Liver (tissue), 9 donors: ENCODE results near the gene SP140. TPM values are rescaled to one million over a fixed set of nuclear protein-coding genes. Genes with fewer than 3 reads are reported as not detected.

ENCODE experiments used
- DNase-seq: peaks from one replicate; pipeline ENCODE4 v3.0.0-alpha.2; 2017; ENCODE audit warnings: low spot score
- H3K27ac ChIP-seq, 2 donors: one replicate each; pipeline ENCODE4 v1.7.0; 2013; ENCODE audit warnings: inconsistent platforms in 2 of 2, low read length in 2 of 2, control low read depth in 1 of 2, low read depth in 1 of 2, mild to moderate bottlenecking in 1 of 2
- H3K27me3 ChIP-seq, 4 donors: one replicate each; pipeline versions ENCODE4 v1.6.1 to v1.7.0; 2013; ENCODE audit warnings: low read length in 3 of 4, inconsistent platforms in 1 of 4, mild to moderate bottlenecking in 1 of 4, moderate library complexity in 1 of 4; ENCODE audit not compliant: control insufficient read depth in 4 of 4, insufficient read depth in 4 of 4
- H3K36me3 ChIP-seq, 4 donors: one replicate each; pipeline versions ENCODE4 v1.6.1 to v1.7.0; 2013; ENCODE audit warnings: low read length in 3 of 4, mild to moderate bottlenecking in 3 of 4, low read depth in 1 of 4, moderate library complexity in 1 of 4; ENCODE audit not compliant: control insufficient read depth in 4 of 4, insufficient read depth in 3 of 4
- H3K4me1 ChIP-seq, 4 donors: one replicate each; pipeline versions ENCODE4 v1.6.1 to v1.7.0; 2013; ENCODE audit warnings: low read length in 3 of 4, mild to moderate bottlenecking in 3 of 4, moderate library complexity in 1 of 4; ENCODE audit not compliant: control insufficient read depth in 4 of 4, insufficient read depth in 4 of 4
- H3K4me3 ChIP-seq, 3 donors: one replicate each; pipeline versions ENCODE4 v1.6.1 to v1.7.0; 2013; ENCODE audit warnings: low read length in 3 of 3, control low read depth in 1 of 3, low read depth in 1 of 3, mild to moderate bottlenecking in 1 of 3
- H3K9ac ChIP-seq, 2 donors: one replicate each; pipeline ENCODE4 v1.7.0; 2013; ENCODE audit warnings: low read length in 2 of 2, mild to moderate bottlenecking in 2 of 2, moderate library complexity in 2 of 2, control low read depth in 1 of 2, low read depth in 1 of 2
- H3K9me3 ChIP-seq, 4 donors: one replicate each; pipeline versions ENCODE4 v1.6.1 to v1.7.0; 2013; ENCODE audit warnings: low read length in 3 of 4; ENCODE audit not compliant: control insufficient read depth in 4 of 4
- ATF3 ChIP-seq: IDR thresholded peaks from 2 replicates; pipeline ENCODE4 v1.6.1; 2016; ENCODE audit warnings: antibody characterized with exemption
- CTCF ChIP-seq: fragments of 150-350 bp; IDR thresholded peaks from 2 replicates; pipeline ENCODE4 v1.5.1; 2017; ENCODE audit warnings: improper control_type of control experiment, low read depth, low read length; ENCODE audit not compliant: missing input control
- EGR1 ChIP-seq, 2 donors: IDR thresholded peaks; 2 replicates each; pipeline ENCODE4 v1.6.1; 2016 to 2018; ENCODE audit warnings: antibody characterized with exemption in 2 of 2, low read depth in 2 of 2
- FOXA1 ChIP-seq: IDR thresholded peaks from 2 replicates; pipeline ENCODE4 v1.6.1; 2016; ENCODE audit warnings: antibody characterized with exemption
- FOXA2 ChIP-seq: IDR thresholded peaks from 2 replicates; pipeline ENCODE4 v1.6.1; 2016; ENCODE audit warnings: antibody characterized with exemption
- GABPA ChIP-seq, 2 donors: IDR thresholded peaks in 1 of 2; conservative IDR thresholded peaks in 1 of 2; 2 replicates each; pipeline ENCODE4 v1.6.1; 2016; ENCODE audit warnings: antibody characterized with exemption in 2 of 2, mild to moderate bottlenecking in 1 of 2, moderate library complexity in 1 of 2
- HNF4A ChIP-seq, 2 donors: conservative IDR thresholded peaks; 2 replicates each; pipeline ENCODE4 v1.6.1; 2016; ENCODE audit warnings: antibody characterized with exemption in 2 of 2, mild to moderate bottlenecking in 2 of 2
- HNF4G ChIP-seq: IDR thresholded peaks from 2 replicates; pipeline ENCODE4 v1.6.1; 2016; ENCODE audit warnings: antibody characterized with exemption
- JUND ChIP-seq, 2 donors: IDR thresholded peaks; 2 replicates each; pipeline ENCODE4 v1.6.1; 2016; ENCODE audit warnings: antibody characterized with exemption in 2 of 2
- MAX ChIP-seq: IDR thresholded peaks from 2 replicates; pipeline ENCODE4 v1.6.1; 2016; ENCODE audit warnings: antibody characterized with exemption
- NR2F2 ChIP-seq: IDR thresholded peaks from 2 replicates; pipeline ENCODE4 v1.6.1; 2016; ENCODE audit warnings: antibody characterized with exemption
- RAD21 ChIP-seq, 2 donors: IDR thresholded peaks; 2 replicates each; pipeline ENCODE4 v1.6.1; 2016; ENCODE audit warnings: antibody characterized with exemption in 2 of 2, mild to moderate bottlenecking in 2 of 2
- REST ChIP-seq: IDR thresholded peaks from 2 replicates; pipeline ENCODE4 v1.6.1; 2016; ENCODE audit warnings: antibody characterized with exemption, mild to moderate bottlenecking
- RXRA ChIP-seq, 2 donors: IDR thresholded peaks; 2 replicates each; pipeline ENCODE4 v1.6.1; 2017 to 2018; ENCODE audit warnings: antibody characterized with exemption in 2 of 2, mild to moderate bottlenecking in 1 of 2
- SP1 ChIP-seq: IDR thresholded peaks from 2 replicates; pipeline ENCODE4 v1.6.1; 2018; ENCODE audit warnings: antibody characterized with exemption, mild to moderate bottlenecking
- TAF1 ChIP-seq: conservative IDR thresholded peaks from 2 replicates; pipeline ENCODE4 v1.6.1; 2016; ENCODE audit warnings: antibody characterized with exemption, mild to moderate bottlenecking
- YY1 ChIP-seq: IDR thresholded peaks from 2 replicates; pipeline ENCODE4 v1.6.1; 2016; ENCODE audit warnings: antibody characterized with exemption, mild to moderate bottlenecking
- ZBTB33 ChIP-seq: IDR thresholded peaks from 2 replicates; pipeline ENCODE4 v1.6.1; 2016; ENCODE audit warnings: antibody characterized with exemption
- WGBS: extraction: QIAGEN DNeasy Blood & Tissue Kit; methylation state at CpG from one replicate; pipeline ENCODE4 v1.1.7; 2013; 5-methylcytosine and 5-hydroxymethylcytosine counted together
- polyA plus RNA-seq, 2 donors: library from polyadenylated mRNA; stranded (reverse) in 1 of 2; unstranded in 1 of 2; fragments of 200-250 nt in 1 of 2; fragments of >200 nt in 1 of 2; fragmentation: Nextera tagmentation in 1 of 2; extraction: Ambion mirVana in 1 of 2; gene quantifications; one replicate each; pipeline versions ENCODE4 v1.2.1 to v1.2.3, GENCODE V29; 2013 to 2015
- total RNA-seq, 2 donors: library from RNA; depleted of rRNA; stranded (reverse); fragments of >200 nt; gene quantifications; one replicate each; pipeline ENCODE4 v1.2.3, GENCODE V29; 2014
- donor health status: healthy.
- donor health status: healthy.
- donor health status: healthy.
- donor health status: healthy.
- donor health status: healthy.

Gene SP140
- total and polyA plus RNA-seq, 4 donors = 0.40 to 1.8 (median 0.77) TPM

- Histone ChIP-seq H3K4me3 (no peak overlapping the region), H3K36me3 (peaks cover 4 to 32% (median 25%) of the 10 kb centered on the region in 4 donors), H3K27me3 (no peaks in the 10 kb centered on the region), H3K27ac (no peak overlapping the region), H3K9me3 (no peaks in the 10 kb centered on the region), H3K9ac (no peak overlapping the region), H3K4me1 (peaks cover 0 to 15% (median 7%) of the 10 kb centered on the region in 4 donors)
- DNase-seq = no peak
- TF ChIP-seq TAF1 = no peak
- TF ChIP-seq JUND (IDR thresholded peaks at IDR 0.05) = no peak
- no peak for TF ChIP-seq GABPA (IDR thresholded peaks at IDR 0.05 in 1 of 2, conservative IDR thresholded peaks at IDR 0.05 in 1 of 2)
- TF ChIP-seq REST = no peak
- 93% methylated on average over 3 of the region's 3 CpGs for WGBS
These were observed 8.1 kb upstream of the SP140 start for GRCh38 chr2:230217424-230217823.

GRCh38 chr2:230218421-230218820 lies 7.1 kb upstream of the SP140 start:
- H3K9me3 ChIP-seq = no peaks in the 10 kb centered on the region
- no peak for TF ChIP-seq FOXA2
- no peak for TF ChIP-seq ATF3
- TF ChIP-seq JUND (IDR thresholded peaks at IDR 0.05) = no peak
- TF ChIP-seq HNF4G = no peak
- no peak for TF ChIP-seq ZBTB33
- no peak for TF ChIP-seq EGR1 (IDR thresholded peaks at IDR 0.05; ENCODE audit: low read depth in 2 of 2)
- TF ChIP-seq RAD21 (IDR thresholded peaks at IDR 0.05) = no peak
- no peak for TF ChIP-seq REST
- no peak for TF ChIP-seq NR2F2
- TF ChIP-seq TAF1 = no peak
- TF ChIP-seq SP1 = no peak
- no peak for TF ChIP-seq MAX
- TF ChIP-seq YY1 = no peak
- no peak for TF ChIP-seq CTCF
- TF ChIP-seq RXRA (IDR thresholded peaks at IDR 0.05) = no peak
- no peak for TF ChIP-seq FOXA1
- no peak for TF ChIP-seq GABPA (IDR thresholded peaks at IDR 0.05 in 1 of 2, conservative IDR thresholded peaks at IDR 0.05 in 1 of 2)
- no peak for TF ChIP-seq HNF4A (conservative IDR thresholded peaks at IDR 0.05)
- no peaks in the 10 kb centered on the region for H3K27me3 ChIP-seq
- no peak for DNase-seq
- no peak overlapping the region for H3K27ac ChIP-seq
- peak overlapping the region in 1 of 3 donors; percentile 80 for H3K4me3 ChIP-seq
- H3K9ac ChIP-seq = peak overlapping the region in 1 of 2 donors; percentile 9
- H3K36me3 ChIP-seq = peaks cover 4 to 24% (median 20%) of the 10 kb centered on the region in 4 donors
- peaks cover 0 to 15% (median 7%) of the 10 kb centered on the region in 4 donors for H3K4me1 ChIP-seq
- WGBS = 61% methylated on average over 2 of the region's 2 CpGs
